ENCODE measurements around the gene IFIT1B.

Gene IFIT1B

GRCh38 chr10:89414879-89415821, 37.3 kb downstream of the IFIT1B start:
- TF ChIP-seq GATA2 (IDR thresholded peaks at IDR 0.05; ENCODE audit: low read depth, low read length) (peak; percentile 71; the same call in 1 of the 2 replicates), GATA3 (IDR thresholded peaks at IDR 0.05; ENCODE audit: low read depth, low read length) (no peak)

- no peak for TF ChIP-seq GATA2 (IDR thresholded peaks at IDR 0.05; ENCODE audit: low read depth, low read length)
- TF ChIP-seq GATA3 (IDR thresholded peaks at IDR 0.05; ENCODE audit: low read depth, low read length), result no peak
Measured at GRCh38 chr10:89416465-89416864, 38.6 kb downstream of the IFIT1B start.

- no peak for TF ChIP-seq GATA2 (IDR thresholded peaks at IDR 0.05; ENCODE audit: low read depth, low read length)
Measured at GRCh38 chr10:89419548-89419947, 41.7 kb downstream of the IFIT1B start.

- TF ChIP-seq GATA2 (IDR thresholded peaks at IDR 0.05; ENCODE audit: low read depth, low read length) (no peak), GATA3 (IDR thresholded peaks at IDR 0.05; ENCODE audit: low read depth, low read length) (no peak)
Measured at GRCh38 chr10:89421018-89421476, 43.2 kb downstream of the IFIT1B start.

GRCh38 chr10:89425000-89425399, 47.1 kb downstream of the IFIT1B start:
- TF ChIP-seq GATA3 (IDR thresholded peaks at IDR 0.05; ENCODE audit: low read depth, low read length), result no peak
- TF ChIP-seq GATA2 (IDR thresholded peaks at IDR 0.05; ENCODE audit: low read depth, low read length), result no peak

GRCh38 chr10:89426230-89426868, 48.5 kb downstream of the IFIT1B start:
- no peak for TF ChIP-seq GATA2 (IDR thresholded peaks at IDR 0.05; ENCODE audit: low read depth, low read length)
- no peak for TF ChIP-seq GATA3 (IDR thresholded peaks at IDR 0.05; ENCODE audit: low read depth, low read length)

- TF ChIP-seq GATA2 (IDR thresholded peaks at IDR 0.05; ENCODE audit: low read depth, low read length) (no peak), GATA3 (IDR thresholded peaks at IDR 0.05; ENCODE audit: low read depth, low read length) (no peak)
Measured at GRCh38 chr10:89427629-89428028, 49.8 kb downstream of the IFIT1B start.

- no peak for TF ChIP-seq GATA2 (IDR thresholded peaks at IDR 0.05; ENCODE audit: low read depth, low read length)
- TF ChIP-seq GATA3 (IDR thresholded peaks at IDR 0.05; ENCODE audit: low read depth, low read length), result no peak
Measured at GRCh38 chr10:89428877-89429276, 51.0 kb downstream of the IFIT1B start.

GRCh38 chr10:89431977-89432376, 54.1 kb downstream of the IFIT1B start:
- no peak for TF ChIP-seq GATA2 (IDR thresholded peaks at IDR 0.05; ENCODE audit: low read depth, low read length)

Data from SH-SY5Y (cell line).